ENCODE data around the gene MTF2.
"Not testable (repeated sequence)": the region's sequence is repeated elsewhere in the genome, so short reads cannot be mapped to it uniquely, and the experiment has no call there.

Gene MTF2

DNA sequence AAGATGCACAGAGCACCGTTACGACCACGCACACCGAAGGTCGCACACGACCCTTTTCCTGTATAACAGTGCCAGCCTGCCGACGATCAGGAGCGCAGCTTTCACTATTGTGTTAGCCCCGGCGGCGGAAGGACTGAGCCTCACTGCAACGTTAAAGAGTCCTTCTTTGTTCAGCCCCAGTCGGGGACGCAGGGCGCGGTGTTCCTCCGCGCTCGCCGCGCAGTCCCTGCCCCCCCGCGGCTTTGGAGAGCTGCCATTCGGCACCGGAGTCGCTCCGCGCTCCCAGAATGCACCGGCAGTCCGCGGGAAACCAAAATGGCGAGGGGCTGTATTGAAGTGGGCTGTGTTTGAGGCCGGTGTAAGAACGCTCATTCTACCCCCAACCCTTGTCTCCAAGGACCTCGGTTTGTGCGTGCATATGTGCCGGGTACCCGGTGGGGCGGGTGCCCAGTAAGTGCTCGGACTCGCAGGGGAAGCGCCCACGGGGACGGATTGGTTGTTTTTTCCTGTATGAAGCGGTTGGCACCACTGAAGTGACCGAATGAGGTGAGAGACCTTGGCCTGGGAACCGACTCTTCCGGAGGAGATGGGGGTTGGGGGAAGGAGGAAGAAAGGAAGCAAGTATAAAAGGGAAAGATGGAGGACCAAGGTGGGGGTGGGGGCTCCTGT, at the start of gene MTF2:
Gene MTF2 (plus strand): TSS at position 298 of the 669 bp plus-strand sequence. CDS start 244 bp downstream, at position 542.
- no peaks in the 10 kb centered on the region for H3K4me1 ChIP-seq (ENCODE audit: insufficient read depth, low read length)
- H3K9ac ChIP-seq (ENCODE audit: low read depth, low read length), result peak within 1 kb of the TSS; percentile 100
- H3K36me3 ChIP-seq (ENCODE audit: insufficient read depth, low read length), result no peaks in the 10 kb centered on the region; the same call in 1 of the 2 replicates
- 0 out of 2 replicates have a peak, but pooled peaks cover 8% of the 10 kb centered on the region for H3K9me3 ChIP-seq (ENCODE audit: control insufficient read depth, insufficient read depth, low read length)

GRCh38 chr1:93029317-93029716, 49.8 kb upstream of the MTF2 start:
- no peaks in the 10 kb centered on the region for H3K4me1 ChIP-seq (ENCODE audit: insufficient read depth, low read length)
- no peak overlapping the region for H3K9ac ChIP-seq (ENCODE audit: low read depth, low read length)
- no peaks in the 10 kb centered on the region for H3K36me3 ChIP-seq (ENCODE audit: insufficient read depth, low read length)
- no peaks in the 10 kb centered on the region for H3K9me3 ChIP-seq (ENCODE audit: control insufficient read depth, insufficient read depth, low read length)

DNA sequence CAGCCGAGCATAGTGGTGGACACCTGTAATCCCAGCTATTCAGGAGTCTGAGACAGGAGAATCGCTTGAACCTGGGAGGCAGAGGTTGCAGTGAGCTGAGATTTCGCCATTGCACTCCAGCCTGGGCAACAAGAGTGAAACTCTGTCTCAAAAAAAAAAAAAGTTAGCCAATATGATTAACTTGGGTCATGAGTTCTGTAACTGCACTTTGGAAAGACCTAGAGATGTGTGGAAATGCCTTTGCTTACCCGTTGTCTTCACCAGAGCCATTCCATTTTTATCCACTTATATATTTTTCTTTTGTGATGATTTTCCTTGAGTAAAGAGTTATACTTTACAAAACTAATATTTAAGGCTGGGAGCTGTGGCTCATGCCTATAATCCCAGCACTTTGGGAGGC, 48.9 kb upstream of the MTF2 start:
- not testable (repeated sequence) for H3K36me3 ChIP-seq (ENCODE audit: insufficient read depth, low read length); H3K9ac ChIP-seq (ENCODE audit: low read depth, low read length); H3K4me1 ChIP-seq (ENCODE audit: insufficient read depth, low read length); H3K9me3 ChIP-seq (ENCODE audit: control insufficient read depth, insufficient read depth, low read length)

DNA sequence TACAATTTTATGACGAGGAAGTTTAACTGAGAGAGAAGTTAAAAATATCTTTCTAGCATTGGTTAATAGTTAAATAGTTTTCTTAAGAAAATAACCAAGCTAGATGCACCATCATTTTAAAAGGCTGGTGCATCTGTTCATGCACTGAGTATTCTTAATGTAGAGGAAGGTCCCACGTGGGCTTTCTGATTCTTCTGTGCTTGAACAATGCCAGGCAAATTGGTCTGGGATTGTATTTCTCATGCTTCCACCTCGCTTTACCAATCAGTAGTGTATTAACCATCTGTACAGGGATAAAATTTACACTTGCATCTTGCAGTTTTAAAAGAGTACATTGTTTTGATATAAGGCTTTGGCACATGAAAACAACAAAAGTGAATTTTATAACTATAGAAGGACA, 47.4 kb upstream of the MTF2 start:
- no peaks in the 10 kb centered on the region for H3K36me3 ChIP-seq (ENCODE audit: insufficient read depth, low read length)
- no peaks in the 10 kb centered on the region for H3K4me1 ChIP-seq (ENCODE audit: insufficient read depth, low read length)
- no peak overlapping the region for H3K9ac ChIP-seq (ENCODE audit: low read depth, low read length)
- H3K9me3 ChIP-seq (ENCODE audit: control insufficient read depth, insufficient read depth, low read length), result no peaks in the 10 kb centered on the region

- no peaks in the 10 kb centered on the region for H3K36me3 ChIP-seq (ENCODE audit: insufficient read depth, low read length)
- no peaks in the 10 kb centered on the region for H3K9me3 ChIP-seq (ENCODE audit: control insufficient read depth, insufficient read depth, low read length)
- H3K4me1 ChIP-seq (ENCODE audit: insufficient read depth, low read length), result no peaks in the 10 kb centered on the region
- no peak overlapping the region for H3K9ac ChIP-seq (ENCODE audit: low read depth, low read length)
Observed at GRCh38 chr1:93033029-93033428, 46.1 kb upstream of the MTF2 start.

GRCh38 chr1:93033785-93034184, 45.3 kb upstream of the MTF2 start:
- Histone ChIP-seq H3K9me3 (ENCODE audit: control insufficient read depth, insufficient read depth, low read length) (no peaks in the 10 kb centered on the region), H3K4me1 (ENCODE audit: insufficient read depth, low read length) (no peaks in the 10 kb centered on the region)

DNA sequence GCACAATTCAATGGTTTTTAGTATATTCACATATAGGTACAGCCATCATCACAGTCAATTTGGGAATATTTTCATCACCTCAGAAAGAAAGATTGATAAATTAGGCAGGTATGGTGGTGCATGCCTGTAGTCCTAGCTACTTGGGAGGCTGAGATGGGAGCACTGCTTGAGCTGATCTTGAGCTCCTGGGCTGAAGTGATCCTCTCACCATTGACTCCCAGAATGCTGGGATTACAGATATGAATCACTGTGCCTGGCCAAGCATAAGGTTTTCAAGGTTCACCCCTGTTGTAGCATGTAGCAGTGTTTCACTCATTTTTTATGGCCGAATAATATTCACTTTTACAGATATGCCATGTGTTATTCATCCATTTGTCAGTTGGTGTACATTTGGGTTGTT, 44.7 kb upstream of the MTF2 start:
- Histone ChIP-seq H3K9ac (ENCODE audit: low read depth, low read length) (no peak overlapping the region), H3K4me1 (ENCODE audit: insufficient read depth, low read length) (no peaks in the 10 kb centered on the region), H3K36me3 (ENCODE audit: insufficient read depth, low read length) (no peaks in the 10 kb centered on the region), H3K9me3 (ENCODE audit: control insufficient read depth, insufficient read depth, low read length) (no peaks in the 10 kb centered on the region)

More at GRCh38 chr1:93033785-93034184, 45.3 kb upstream of the MTF2 start:
- Histone ChIP-seq H3K9ac (ENCODE audit: low read depth, low read length) (no peak overlapping the region), H3K36me3 (ENCODE audit: insufficient read depth, low read length) (no peaks in the 10 kb centered on the region)

- Histone ChIP-seq H3K36me3 (ENCODE audit: insufficient read depth, low read length) (no peaks in the 10 kb centered on the region), H3K9me3 (ENCODE audit: control insufficient read depth, insufficient read depth, low read length) (no peaks in the 10 kb centered on the region), H3K4me1 (ENCODE audit: insufficient read depth, low read length) (no peaks in the 10 kb centered on the region), H3K9ac (ENCODE audit: low read depth, low read length) (no peak overlapping the region)
Observed at GRCh38 chr1:93036672-93037071, 42.4 kb upstream of the MTF2 start.

DNA sequence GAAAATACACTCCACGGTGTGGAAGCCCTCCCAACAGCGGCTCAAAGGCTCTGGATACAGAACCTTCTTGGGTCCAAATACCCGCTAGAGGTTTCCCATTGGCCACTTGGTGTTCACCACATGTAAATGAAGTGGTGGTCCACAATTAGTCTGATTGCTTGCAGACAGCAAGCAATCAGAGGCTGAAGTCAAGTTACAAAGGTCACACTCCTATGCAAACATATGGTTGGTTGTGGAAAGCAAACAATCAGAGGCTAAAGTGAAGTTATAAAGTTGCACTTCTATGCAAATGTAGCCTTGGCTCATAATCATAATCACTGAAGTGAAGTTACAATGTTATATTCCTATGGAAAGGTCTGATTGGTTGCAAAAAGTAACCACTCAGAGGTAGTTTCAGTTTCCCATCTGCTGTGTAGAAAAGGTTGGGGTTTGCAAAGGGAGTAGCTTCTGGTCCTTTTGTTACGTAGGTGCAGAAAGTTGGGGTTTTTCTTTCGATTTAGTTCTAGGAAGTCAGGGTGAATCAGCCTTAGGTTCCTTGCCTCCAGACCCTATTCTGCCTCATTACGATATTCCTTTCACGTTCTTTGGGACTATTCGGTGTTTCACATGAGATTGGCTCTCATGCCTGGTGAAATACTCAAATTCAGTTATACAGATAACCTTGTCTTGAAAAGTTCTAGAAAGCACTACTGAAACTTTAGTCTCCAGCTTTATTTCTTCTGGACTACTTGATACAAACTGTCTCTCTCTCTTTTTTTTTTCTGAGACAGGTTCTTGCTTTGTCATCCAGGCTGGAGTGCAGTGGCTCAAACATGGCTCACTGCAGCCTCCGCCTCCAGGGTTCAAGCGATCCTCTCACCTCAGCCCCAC, 36.7 kb upstream of the MTF2 start:
- Histone ChIP-seq H3K36me3 (ENCODE audit: insufficient read depth, low read length) (no peaks in the 10 kb centered on the region), H3K9me3 (ENCODE audit: control insufficient read depth, insufficient read depth, low read length) (no peaks in the 10 kb centered on the region), H3K4me1 (ENCODE audit: insufficient read depth, low read length) (no peaks in the 10 kb centered on the region), H3K9ac (ENCODE audit: low read depth, low read length) (no peak overlapping the region)

DNA sequence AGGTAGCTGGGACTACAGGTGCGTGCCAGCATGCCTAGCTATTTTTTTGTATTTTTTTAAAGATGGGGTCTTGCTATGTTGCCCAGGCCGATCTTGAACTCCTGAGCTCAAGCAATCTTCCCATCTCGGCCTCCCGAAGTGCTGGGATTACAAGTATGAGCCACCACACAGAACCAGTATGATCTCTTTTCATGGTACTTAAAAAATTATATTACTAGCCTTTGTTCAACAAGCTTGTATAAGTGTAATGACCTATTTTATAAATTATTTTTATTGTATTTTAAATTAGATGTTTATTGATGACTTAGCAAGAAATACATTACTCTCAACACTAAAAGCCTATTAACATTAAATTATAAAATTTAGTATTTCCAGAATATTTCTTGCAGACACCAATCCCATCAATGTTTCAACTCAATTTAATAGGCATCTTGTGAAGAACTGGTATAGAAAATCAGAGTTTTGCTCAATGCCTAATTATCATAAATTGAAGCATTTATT, 36.0 kb upstream of the MTF2 start:
- H3K4me1 ChIP-seq (ENCODE audit: insufficient read depth, low read length), result no peaks in the 10 kb centered on the region
- no peak overlapping the region for H3K9ac ChIP-seq (ENCODE audit: low read depth, low read length)
- no peaks in the 10 kb centered on the region for H3K36me3 ChIP-seq (ENCODE audit: insufficient read depth, low read length)
- no peaks in the 10 kb centered on the region for H3K9me3 ChIP-seq (ENCODE audit: control insufficient read depth, insufficient read depth, low read length)

DNA sequence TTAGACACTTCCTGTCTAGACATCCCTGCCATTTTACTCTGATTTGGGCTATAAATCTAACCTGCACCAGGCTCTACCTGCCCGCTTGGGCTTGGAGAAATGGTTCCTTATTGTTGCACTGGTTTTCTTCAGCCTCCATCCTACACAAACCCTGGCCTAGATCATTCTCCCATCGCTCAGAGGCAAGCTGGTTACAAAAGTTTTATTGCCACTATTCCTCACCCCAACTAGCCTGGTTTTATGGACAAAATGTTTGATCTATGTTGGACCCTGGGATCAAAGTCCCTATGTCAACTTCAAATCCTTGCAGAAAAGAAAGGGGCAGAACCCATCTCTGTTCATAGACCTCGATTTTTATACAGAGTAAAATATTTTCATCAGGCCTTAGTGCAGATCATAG, 31.5 kb upstream of the MTF2 start:
- Histone ChIP-seq H3K4me1 (ENCODE audit: insufficient read depth, low read length) (no peaks in the 10 kb centered on the region), H3K9me3 (ENCODE audit: control insufficient read depth, insufficient read depth, low read length) (no peaks in the 10 kb centered on the region), H3K9ac (ENCODE audit: low read depth, low read length) (no peak overlapping the region), H3K36me3 (ENCODE audit: insufficient read depth, low read length) (no peaks in the 10 kb centered on the region)

GRCh38 chr1:93051961-93052360, 27.1 kb upstream of the MTF2 start:
- H3K9ac ChIP-seq (ENCODE audit: low read depth, low read length), result no peak overlapping the region
- no peaks in the 10 kb centered on the region for H3K4me1 ChIP-seq (ENCODE audit: insufficient read depth, low read length)
- H3K9me3 ChIP-seq (ENCODE audit: control insufficient read depth, insufficient read depth, low read length), result no peaks in the 10 kb centered on the region
- no peaks in the 10 kb centered on the region for H3K36me3 ChIP-seq (ENCODE audit: insufficient read depth, low read length)

GRCh38 chr1:93056214-93056613, 22.9 kb upstream of the MTF2 start:
- no peak overlapping the region for H3K9ac ChIP-seq (ENCODE audit: low read depth, low read length)
- H3K4me1 ChIP-seq (ENCODE audit: insufficient read depth, low read length), result no peaks in the 10 kb centered on the region
- no peaks in the 10 kb centered on the region for H3K36me3 ChIP-seq (ENCODE audit: insufficient read depth, low read length)
- no peaks in the 10 kb centered on the region for H3K9me3 ChIP-seq (ENCODE audit: control insufficient read depth, insufficient read depth, low read length)

- H3K9ac ChIP-seq (ENCODE audit: low read depth, low read length), result no peak overlapping the region
Observed at GRCh38 chr1:93056649-93057048, 22.4 kb upstream of the MTF2 start.

More at GRCh38 chr1:93056649-93057048, 22.4 kb upstream of the MTF2 start:
- Histone ChIP-seq H3K36me3 (ENCODE audit: insufficient read depth, low read length) (no peaks in the 10 kb centered on the region), H3K9me3 (ENCODE audit: control insufficient read depth, insufficient read depth, low read length) (no peaks in the 10 kb centered on the region), H3K4me1 (ENCODE audit: insufficient read depth, low read length) (no peaks in the 10 kb centered on the region)

All from ES-I3 (cell line).